Kidney glomerular epithelial cell (primary cell): ENCODE results near the gene CNMD.
"Not testable (repeated sequence)": the region's sequence is repeated elsewhere in the genome, so short reads cannot be mapped to it uniquely, and the experiment has no call there.

ENCODE experiments used
- DNase-seq: peaks from one replicate; lab custom pipeline; 2025; lab: John Stamatoyannopoulos, UW

CNMD gene

DNA sequence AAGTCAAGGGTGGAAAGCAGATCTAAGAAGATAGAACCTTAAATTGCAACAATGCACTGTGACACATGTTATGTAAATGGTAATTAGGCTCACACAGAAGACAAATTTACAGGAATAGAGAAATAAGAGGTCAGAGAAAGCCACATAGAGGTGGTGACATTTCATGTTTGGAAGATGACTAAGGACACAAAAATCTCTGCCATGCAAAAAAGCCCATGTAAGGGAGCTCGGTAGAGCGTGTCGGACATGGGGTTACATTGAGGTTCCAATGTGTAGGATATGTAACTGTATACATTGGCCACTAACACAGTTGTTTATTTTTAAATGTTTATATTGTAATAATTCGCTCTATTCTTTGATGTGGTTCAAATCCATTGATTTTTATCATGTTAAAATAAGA, 53.2 kb downstream of the CNMD start:
- no peak for DNase-seq

DNA sequence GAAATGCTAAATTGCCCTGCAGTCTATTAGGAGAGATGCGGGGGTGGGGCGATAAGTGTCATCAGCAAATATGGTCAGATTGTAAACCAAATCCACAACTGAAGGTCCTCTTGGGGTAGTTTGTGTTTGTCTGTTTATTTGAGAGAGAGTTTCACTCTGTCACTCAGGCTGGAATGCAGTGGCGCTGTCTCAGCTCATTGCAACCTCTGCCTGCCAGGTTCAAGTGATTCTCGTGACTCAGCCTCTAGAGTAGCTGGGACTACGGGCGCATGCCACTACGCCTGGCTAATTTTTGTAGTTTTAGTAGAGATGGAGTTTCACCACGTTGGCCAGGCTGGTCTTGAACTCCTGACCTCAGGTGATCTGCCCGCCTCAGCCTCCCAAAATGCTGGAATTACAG, 53.8 kb downstream of the CNMD start:
- DNase-seq, result not testable (repeated sequence)

DNA sequence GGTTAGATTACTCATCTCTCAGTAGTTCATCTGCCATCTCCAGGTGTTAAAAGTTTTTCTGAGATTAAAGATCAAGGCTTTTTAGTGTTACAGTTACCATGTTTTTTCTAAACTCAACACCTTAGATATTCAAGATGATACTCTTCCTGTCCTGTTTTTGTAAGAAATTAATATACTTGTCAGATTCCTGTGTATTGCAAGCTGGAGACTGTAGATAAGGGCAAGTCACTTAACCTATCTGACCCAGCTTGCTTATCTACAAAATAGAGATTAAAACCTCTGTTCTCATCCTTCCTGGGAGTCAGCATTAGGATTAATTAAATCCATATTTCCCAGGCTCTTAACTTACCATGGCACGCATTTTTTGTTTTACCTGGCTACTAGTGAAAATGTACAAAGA, 61.8 kb downstream of the CNMD start:
- no peak for DNase-seq

DNA sequence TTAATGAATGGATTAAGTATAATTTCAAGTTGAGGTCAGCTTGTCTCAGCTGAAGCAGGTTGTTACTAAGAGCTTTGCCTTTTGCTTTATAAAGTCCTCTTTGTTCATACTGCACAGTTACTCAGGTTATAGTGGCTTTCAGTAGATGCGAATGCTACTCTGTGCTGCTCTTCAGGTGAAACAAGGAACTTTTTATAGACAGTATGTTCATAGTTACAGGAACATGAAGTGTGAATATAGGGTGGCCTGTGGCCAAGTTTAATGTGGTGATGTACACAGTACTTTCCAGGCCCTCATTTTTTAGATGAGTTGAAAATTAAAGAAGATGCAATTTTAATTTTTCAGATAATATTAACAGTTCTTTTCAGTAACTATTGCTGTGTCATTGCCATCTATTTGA, 66.2 kb downstream of the CNMD start:
- DNase-seq, result no peak

DNA sequence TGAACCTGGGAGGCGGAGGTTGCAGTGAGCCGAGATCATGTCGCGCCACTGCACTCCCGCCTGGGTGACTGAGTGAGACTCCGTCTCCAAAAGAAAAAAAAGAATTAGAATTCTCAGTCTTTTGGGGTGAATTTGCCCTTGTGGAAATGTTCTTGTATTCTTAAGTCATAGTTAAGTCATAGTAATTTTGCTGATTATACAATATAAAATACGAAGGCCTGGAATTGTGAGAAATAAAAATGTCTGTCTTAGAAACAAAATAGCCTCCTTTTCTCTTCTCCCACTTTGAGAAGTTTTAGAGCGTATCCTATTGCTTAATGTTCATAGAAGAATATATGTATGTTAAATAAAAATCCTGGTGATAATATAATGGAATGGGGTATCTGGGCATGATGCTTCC, 68.9 kb downstream of the CNMD start:
- no peak for DNase-seq

DNA sequence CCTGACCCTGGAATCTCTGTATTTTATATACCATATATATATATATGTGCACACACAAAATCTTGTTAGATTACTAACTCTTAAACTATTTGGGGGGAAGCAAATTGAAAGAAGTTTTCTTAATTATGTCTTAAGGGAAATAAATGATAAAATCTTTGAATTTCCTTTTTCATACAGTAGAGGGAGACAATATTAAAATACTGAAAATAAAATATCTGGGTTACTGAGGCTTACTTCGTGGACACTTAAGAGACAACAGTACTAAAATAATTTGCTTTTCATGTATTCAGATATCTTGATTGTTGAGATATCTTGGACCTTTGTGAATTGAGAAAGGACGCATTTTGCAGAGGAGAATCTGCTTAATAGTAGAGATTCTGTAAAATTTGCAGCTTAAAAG, 69.9 kb downstream of the CNMD start:
- DNase-seq, result no peak

DNA sequence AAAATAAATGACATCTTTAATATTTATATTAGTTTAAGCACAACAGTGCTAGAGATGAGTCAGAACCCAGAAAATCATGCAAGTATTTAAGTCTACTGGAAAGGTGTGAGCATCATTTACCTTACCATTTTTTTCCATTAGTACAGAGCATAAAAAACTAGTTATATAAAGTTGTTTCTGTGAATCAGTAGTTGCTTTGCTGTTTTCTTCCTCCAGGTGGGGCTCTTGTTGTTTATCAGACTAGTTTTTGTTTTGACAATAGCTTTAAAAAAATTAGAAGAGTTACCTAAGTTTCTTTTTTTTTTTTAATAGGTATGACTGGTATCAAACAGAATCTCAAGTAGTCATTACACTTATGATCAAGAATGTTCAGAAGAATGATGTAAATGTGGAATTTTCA, 74.3 kb downstream of the CNMD start:
- peak; percentile 46 for DNase-seq

DNA sequence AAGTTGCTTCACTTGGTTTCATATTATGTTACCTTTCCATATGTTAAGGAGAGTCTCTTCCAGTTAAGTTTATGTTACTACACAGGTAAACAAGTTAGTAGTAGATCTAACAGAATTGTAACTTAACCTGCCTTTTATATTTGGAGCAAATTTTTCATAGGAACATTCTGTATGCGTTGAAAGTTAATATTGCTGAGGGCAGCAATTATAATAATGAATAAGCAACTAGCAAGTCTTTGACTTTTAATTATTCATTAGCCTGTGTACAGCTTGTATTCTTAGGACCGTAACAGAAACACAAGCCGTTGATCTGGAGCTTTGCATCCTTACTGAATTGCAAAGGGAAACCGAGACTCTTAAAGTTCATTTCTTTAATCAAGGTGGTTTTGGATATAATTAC, 75.3 kb downstream of the CNMD start:
- no peak for DNase-seq

DNA sequence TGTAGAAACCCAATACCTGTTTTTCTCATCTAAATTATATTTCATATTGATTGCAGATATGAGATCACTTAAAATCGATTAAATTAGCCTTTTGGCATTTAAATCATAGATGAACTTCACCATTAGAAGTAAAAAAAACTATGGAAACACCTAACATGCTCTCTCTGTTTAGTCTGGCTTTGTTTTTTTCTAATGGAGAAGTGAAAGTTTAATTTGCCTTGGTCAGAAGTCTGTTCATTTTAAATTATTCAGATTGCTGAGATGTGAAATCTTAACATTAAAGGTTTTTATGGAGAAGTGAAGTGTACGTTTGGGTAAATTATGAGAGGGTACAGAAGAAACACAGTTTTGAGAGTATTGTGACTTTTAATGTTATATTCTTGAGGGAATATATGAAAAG, 80.3 kb downstream of the CNMD start:
- no peak for DNase-seq
